OCI-LY1 (cell line): ENCODE data around the gene DLG5.

Experiments
- H2AFZ ChIP-seq: fragments of 200-600 bp; sonication (generic), shearing (Covaris generic); 2 replicates; pipeline ENCODE4 v1.6.0; 2014; ENCODE audit warnings: antibody characterized with exemption, mild to moderate bottlenecking, low read length
- H3F3A ChIP-seq: fragments of 200-600 bp; sonication (generic), shearing (Covaris generic); 2 replicates; pipeline ENCODE4 v1.6.0; 2014; ENCODE audit warnings: mild to moderate bottlenecking, antibody characterized with exemption, low read length, moderate library complexity; ENCODE audit not compliant: insufficient read depth
- H3K27ac ChIP-seq: fragments of 200-600 bp; sonication (generic); 2 replicates; pipeline ENCODE4 v1.5.1; 2014; ENCODE audit warnings: low read length, mixed run types, mild to moderate bottlenecking, low read depth; ENCODE audit not compliant: poor library complexity, severe bottlenecking
- H3K27me3 ChIP-seq: fragments of 200-600 bp; sonication (generic); 2 replicates; pipeline ENCODE4 v1.6.0; 2014; ENCODE audit warnings: antibody characterized with exemption, mild to moderate bottlenecking, low read length, moderate library complexity; ENCODE audit not compliant: insufficient read depth
- H3K36me3 ChIP-seq: fragments of 200-600 bp; sonication (generic); 2 replicates; pipeline ENCODE4 v1.6.1; 2014; ENCODE audit warnings: mild to moderate bottlenecking, antibody characterized with exemption, low read length, moderate library complexity, mixed read lengths; ENCODE audit not compliant: insufficient read depth
- H3K4me1 ChIP-seq: fragments of 200-600 bp; sonication (generic); 2 replicates; pipeline ENCODE4 v1.5.1; 2014; ENCODE audit warnings: mild to moderate bottlenecking, low read length, moderate library complexity; ENCODE audit not compliant: insufficient read depth, severe bottlenecking
- H3K4me2 ChIP-seq: fragments of 200-600 bp; sonication (generic), shearing (Covaris generic); 2 replicates; pipeline ENCODE4 v1.6.1; 2014; ENCODE audit warnings: low read length
- H3K4me3 ChIP-seq: fragments of 200-600 bp; sonication (generic); 2 replicates; pipeline ENCODE4 v1.5.1; 2014; ENCODE audit warnings: low read length, low read depth, mild to moderate bottlenecking, mixed read lengths; ENCODE audit not compliant: poor library complexity, severe bottlenecking
- H3K79me2 ChIP-seq: fragments of 200-600 bp; shearing (Covaris generic); 2 replicates; pipeline ENCODE4 v1.6.1; 2016; ENCODE audit warnings: mixed run types, low read length, mixed read lengths; ENCODE audit not compliant: insufficient read depth
- H3K9ac ChIP-seq: fragments of 200-600 bp; sonication (generic), shearing (Covaris generic); 2 replicates; pipeline ENCODE4 v1.6.1; 2014; ENCODE audit warnings: mild to moderate bottlenecking, low read length, mixed read lengths
- H3K9me2 ChIP-seq: fragments of 200-600 bp; sonication (generic), shearing (Covaris generic); 2 replicates; pipeline ENCODE4 v1.6.1; 2014; ENCODE audit warnings: low read depth, mild to moderate bottlenecking, low read length, mixed read lengths
- H3K9me3 ChIP-seq: fragments of 200-600 bp; shearing (Covaris generic); 2 replicates; pipeline ENCODE4 v1.6.1; 2014; ENCODE audit warnings: low read length, mixed read lengths
- H4K20me1 ChIP-seq: fragments of 200-600 bp; sonication (generic), shearing (Covaris generic); 2 replicates; pipeline ENCODE4 v1.6.0; 2016; ENCODE audit warnings: mild to moderate bottlenecking, low read length; ENCODE audit not compliant: insufficient read depth
- EZH2 ChIP-seq: fragments of 200-600 bp; sonication (generic), shearing (Covaris generic); IDR thresholded peaks from 2 replicates; pipeline ENCODE4 v1.8.0; 2017; ENCODE audit warnings: borderline replicate concordance, mixed run types, mild to moderate bottlenecking, antibody characterized with exemption, low read length, moderate library complexity, mixed read lengths
- TF ChIP-seq, protein P1 (sequence below): fragments of 200-600 bp; sonication (generic), shearing (Covaris generic); IDR thresholded peaks from 2 replicates; pipeline ENCODE4 v1.5.1; 2017; ENCODE audit warnings: mild to moderate bottlenecking, antibody characterized with exemption, low read length, moderate library complexity, mixed read lengths

DLG5 gene

DNA sequence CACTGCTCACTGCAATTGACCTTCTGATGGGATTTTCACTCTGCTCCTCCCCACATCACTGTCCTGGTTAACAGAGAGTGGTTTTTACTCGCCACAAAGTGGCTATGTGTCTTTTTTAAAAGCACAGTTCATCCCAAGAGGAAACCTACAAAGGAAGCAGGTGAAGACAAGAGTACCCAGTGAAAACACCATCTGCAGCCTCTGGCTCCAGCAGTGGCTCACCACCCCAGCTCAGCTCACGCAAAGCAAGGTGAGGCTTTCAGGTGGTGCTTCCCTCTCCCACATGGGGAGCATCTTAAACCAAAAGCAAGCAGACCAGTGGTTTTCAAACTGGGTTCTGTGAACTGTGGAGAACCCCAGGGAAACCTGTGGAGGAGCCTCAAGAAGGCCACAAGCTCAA lies 14.0 kb downstream of the DLG5 start:
- no peak overlapping the region for H3K4me3 ChIP-seq
- no peaks in the 10 kb centered on the region for H3K36me3 ChIP-seq
- no peak overlapping the region for H3K4me2 ChIP-seq
- no peak overlapping the region for H3K9ac ChIP-seq
- no peaks in the 10 kb centered on the region for H3K4me1 ChIP-seq
- no peaks in the 10 kb centered on the region for H3F3A ChIP-seq
- no peaks in the 10 kb centered on the region for H3K9me2 ChIP-seq
- no peaks in the 10 kb centered on the region for H3K79me2 ChIP-seq
- no peaks in the 10 kb centered on the region; the same call in 1 of the 2 replicates for H3K27me3 ChIP-seq
- TF ChIP-seq EZH2 = no peak
- TF ChIP-seq, protein P1, sequence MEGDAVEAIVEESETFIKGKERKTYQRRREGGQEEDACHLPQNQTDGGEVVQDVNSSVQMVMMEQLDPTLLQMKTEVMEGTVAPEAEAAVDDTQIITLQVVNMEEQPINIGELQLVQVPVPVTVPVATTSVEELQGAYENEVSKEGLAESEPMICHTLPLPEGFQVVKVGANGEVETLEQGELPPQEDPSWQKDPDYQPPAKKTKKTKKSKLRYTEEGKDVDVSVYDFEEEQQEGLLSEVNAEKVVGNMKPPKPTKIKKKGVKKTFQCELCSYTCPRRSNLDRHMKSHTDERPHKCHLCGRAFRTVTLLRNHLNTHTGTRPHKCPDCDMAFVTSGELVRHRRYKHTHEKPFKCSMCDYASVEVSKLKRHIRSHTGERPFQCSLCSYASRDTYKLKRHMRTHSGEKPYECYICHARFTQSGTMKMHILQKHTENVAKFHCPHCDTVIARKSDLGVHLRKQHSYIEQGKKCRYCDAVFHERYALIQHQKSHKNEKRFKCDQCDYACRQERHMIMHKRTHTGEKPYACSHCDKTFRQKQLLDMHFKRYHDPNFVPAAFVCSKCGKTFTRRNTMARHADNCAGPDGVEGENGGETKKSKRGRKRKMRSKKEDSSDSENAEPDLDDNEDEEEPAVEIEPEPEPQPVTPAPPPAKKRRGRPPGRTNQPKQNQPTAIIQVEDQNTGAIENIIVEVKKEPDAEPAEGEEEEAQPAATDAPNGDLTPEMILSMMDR = no peak
- no peaks in the 10 kb centered on the region for H4K20me1 ChIP-seq
- H3K27ac ChIP-seq = no peak overlapping the region
- no peaks in the 10 kb centered on the region for H3K9me3 ChIP-seq
- no peak overlapping the region for H2AFZ ChIP-seq

GRCh38 chr10:77911535-77912123 lies 14.9 kb downstream of the DLG5 start:
- H3K9me2 ChIP-seq = no peaks in the 10 kb centered on the region
- H4K20me1 ChIP-seq = no peaks in the 10 kb centered on the region
- no peaks in the 10 kb centered on the region; the same call in 1 of the 2 replicates for H3K27me3 ChIP-seq
- TF ChIP-seq, protein P1 = no peak
- no peak for TF ChIP-seq EZH2
- H3K4me1 ChIP-seq = no peaks in the 10 kb centered on the region
- no peak overlapping the region for H3K4me3 ChIP-seq
- H3K79me2 ChIP-seq = no peaks in the 10 kb centered on the region
- H3K36me3 ChIP-seq = no peaks in the 10 kb centered on the region
- no peaks in the 10 kb centered on the region for H3K9me3 ChIP-seq
- H3K9ac ChIP-seq = no peak overlapping the region
- no peak overlapping the region for H3K4me2 ChIP-seq
- no peak overlapping the region for H2AFZ ChIP-seq
- no peak overlapping the region for H3K27ac ChIP-seq
- no peaks in the 10 kb centered on the region for H3F3A ChIP-seq

GRCh38 chr10:77910524-77911145 lies 15.9 kb downstream of the DLG5 start:
- Histone ChIP-seq H3K27ac (no peak overlapping the region), H3K36me3 (no peaks in the 10 kb centered on the region), H3K27me3 (no peaks in the 10 kb centered on the region; the same call in 1 of the 2 replicates), H3K79me2 (no peaks in the 10 kb centered on the region), H3K9me2 (no peaks in the 10 kb centered on the region), H4K20me1 (no peaks in the 10 kb centered on the region), H3K4me1 (no peaks in the 10 kb centered on the region), H2AFZ (no peak overlapping the region), H3K4me3 (no peak overlapping the region), H3K9ac (no peak overlapping the region), H3K4me2 (no peak overlapping the region), H3K9me3 (no peaks in the 10 kb centered on the region), H3F3A (no peaks in the 10 kb centered on the region)
- TF ChIP-seq, protein P1 = no peak
- no peak for TF ChIP-seq EZH2
